ENCODE measurements around the gene RAMAC.
"Not testable (repeated sequence)": the region's sequence is repeated elsewhere in the genome, so short reads cannot be mapped to it uniquely, and the experiment has no call there.

Gene RAMAC

DNA sequence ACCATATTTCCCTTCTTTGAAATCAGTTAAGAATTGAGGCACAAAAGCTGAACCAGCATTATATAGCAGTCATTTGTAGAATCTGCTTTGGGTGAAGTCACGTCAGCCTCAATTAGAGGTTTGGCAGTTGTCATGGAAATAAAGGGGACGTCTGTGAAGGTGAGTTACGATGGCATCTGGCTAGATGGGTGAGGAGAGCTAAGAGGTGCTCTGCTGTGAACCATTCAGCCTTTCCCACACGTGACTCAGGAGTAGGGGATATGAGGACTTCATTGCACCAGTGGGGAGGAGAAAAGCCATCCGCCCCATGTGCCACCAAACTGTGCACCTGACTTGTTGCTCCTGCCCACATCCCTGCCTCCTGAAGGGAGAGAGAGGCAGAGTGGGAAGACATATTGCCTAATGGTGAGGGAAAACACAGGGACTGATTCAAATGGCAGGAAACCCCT, 28.2 kb downstream of the RAMAC start:
- no peak for DNase-seq (ENCODE audit: low read depth in 2 of 2)

DNA sequence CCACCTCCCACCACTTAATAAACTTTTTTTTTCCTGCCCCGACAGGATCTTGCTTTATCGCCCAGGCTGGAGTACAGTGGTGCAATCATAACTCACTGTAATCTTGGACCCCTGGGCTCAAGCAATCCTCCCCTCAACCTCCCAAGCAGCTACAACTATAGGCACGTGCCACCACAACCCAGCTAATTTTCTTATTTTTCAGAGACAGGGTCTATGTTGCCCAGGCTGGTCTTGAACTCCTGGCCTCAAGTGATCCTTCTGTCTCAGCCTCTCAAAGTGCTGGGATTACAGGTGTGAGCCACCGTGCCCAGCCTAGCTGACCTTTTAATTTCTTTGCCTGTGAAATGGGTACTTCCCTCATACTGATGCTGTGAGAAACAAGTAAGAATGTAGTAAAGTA, 29.4 kb downstream of the RAMAC start:
- DNase-seq (ENCODE audit: low read depth in 2 of 2): no peak

DNA sequence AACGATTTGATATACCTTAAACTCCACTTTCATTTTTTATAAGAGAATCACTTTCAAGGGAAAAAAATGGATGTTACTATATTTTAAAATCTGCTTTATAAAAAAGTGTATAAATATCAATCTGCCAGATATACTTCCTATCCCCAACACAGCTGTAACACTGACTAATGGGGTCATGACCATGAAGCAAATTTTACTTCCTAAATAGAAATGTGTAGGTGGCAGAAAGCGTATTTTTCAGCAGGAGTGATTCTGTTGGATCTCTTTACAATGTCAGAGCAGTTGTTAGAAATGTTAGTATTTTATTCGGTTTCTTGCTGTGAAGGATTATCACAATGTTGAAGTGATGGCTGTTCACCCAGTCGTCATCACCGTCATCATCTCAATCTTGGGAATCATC, 30.9 kb downstream of the RAMAC start:
- no peak for DNase-seq (ENCODE audit: low read depth in 2 of 2)

DNA sequence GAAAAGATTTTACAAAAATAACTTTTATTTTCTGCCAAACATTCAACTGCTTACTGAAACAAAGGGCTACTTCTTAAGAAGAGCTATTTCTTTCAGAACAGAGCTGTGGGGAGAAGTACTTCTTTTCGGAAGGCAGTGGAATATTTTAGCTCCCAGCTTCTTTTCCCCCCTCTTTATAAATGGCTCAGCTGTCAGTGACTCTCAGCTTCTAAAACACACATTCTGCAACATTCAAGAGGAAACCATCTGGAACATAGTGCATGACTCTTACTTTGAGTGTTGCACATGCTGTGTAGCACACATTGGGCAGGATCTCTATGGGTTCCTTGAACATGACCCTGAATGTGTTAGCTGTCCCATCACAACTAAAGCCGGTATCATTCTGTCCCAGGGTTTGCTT, 32.4 kb downstream of the RAMAC start:
- DNase-seq (ENCODE audit: low read depth in 2 of 2): no peak

DNA sequence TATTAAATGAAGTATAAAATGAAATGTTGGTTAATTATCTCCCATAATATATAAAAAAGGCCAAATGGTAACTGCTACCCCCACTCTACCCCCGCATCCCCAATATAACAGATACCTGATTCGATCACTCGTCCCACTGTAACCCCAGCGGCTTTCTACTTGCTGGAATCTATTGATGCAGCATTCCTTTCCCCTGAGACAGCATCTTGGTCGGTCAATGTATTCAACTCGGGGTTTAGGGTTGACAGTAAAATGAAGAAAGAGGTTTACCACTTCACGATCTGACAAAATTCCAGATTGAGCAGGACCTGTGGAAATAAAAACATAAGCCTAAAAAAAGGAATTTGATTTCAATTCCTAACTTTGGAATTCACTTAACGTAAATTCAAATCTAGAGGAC, 44.0 kb downstream of the RAMAC start:
- no peak for DNase-seq (ENCODE audit: low read depth in 2 of 2)

DNA sequence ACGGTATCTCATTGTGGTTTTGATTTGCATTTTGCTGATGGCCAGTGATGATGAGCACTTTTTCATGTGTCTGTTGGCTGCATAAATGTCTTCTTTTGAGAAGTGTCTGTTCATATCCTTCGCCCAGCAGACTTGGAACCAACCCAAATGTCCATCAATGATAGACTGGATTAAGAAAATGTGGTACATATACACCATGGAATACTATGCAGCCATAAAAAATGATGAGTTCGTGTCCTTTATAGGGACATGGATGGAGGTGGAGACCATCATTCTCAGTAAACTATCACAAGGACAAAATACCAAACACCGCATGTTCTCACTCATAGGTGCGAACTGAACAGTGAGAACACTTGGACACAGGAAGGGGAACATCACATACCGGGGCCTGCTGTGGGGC, 45.2 kb downstream of the RAMAC start:
- DNase-seq (ENCODE audit: low read depth in 2 of 2): not testable (repeated sequence)

DNA sequence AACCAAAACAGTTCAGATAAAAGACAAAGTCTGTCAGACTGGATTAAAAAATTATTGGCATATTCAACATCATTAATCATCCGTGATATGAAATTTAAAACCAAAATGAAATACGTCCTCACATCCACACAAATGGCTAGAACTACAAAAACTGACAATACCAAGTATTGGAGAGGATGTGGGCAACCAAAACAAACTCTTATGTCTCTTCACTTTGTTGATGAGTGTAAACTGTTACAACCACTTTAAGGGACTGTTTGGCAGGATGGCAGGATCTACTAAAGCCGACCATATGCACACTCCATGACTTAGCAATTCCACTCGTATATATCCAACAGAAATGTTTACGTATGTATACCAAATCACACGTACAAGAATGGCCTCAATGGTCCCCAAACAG, 50.2 kb downstream of the RAMAC start:
- no peak for DNase-seq (ENCODE audit: low read depth in 2 of 2)

DNA sequence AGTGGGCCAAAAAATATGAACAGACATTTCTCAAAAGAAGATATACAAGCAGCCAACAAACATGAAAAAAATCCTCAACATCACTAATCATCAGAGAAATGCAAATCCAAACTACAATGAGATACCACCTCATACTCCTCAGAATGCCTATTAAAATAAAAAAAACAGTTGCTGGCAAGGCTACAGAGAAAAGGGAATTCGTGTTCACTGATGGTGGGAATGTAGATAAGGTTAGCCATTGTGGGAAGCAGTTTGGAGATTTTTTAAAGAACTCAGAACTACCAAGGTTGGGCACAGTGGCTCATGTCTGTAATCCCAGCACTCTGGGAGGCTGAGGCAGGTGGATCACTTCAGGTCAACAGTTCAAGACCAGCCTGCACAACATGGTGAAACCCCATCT, 53.2 kb downstream of the RAMAC start:
- no peak for DNase-seq (ENCODE audit: low read depth in 2 of 2)
